HG02623 (cell line): ENCODE results near the gene JAML.

Experiments used
- ATAC-seq: cut with Tn5 transposase; IDR thresholded peaks from one replicate; pipeline ENCODE4 v1.9.1; 2021; ENCODE audit warnings: moderate library complexity; ENCODE audit not compliant: unreplicated experiment

Gene JAML

GRCh38 chr11:118217575-118217974 lies 7.2 kb downstream of the JAML start:
- no peak for ATAC-seq

- ATAC-seq: no peak
Observed at GRCh38 chr11:118216621-118217481, 8.0 kb downstream of the JAML start.

- ATAC-seq: no peak
Observed at GRCh38 chr11:118215765-118216164, 9.0 kb downstream of the JAML start.

DNA sequence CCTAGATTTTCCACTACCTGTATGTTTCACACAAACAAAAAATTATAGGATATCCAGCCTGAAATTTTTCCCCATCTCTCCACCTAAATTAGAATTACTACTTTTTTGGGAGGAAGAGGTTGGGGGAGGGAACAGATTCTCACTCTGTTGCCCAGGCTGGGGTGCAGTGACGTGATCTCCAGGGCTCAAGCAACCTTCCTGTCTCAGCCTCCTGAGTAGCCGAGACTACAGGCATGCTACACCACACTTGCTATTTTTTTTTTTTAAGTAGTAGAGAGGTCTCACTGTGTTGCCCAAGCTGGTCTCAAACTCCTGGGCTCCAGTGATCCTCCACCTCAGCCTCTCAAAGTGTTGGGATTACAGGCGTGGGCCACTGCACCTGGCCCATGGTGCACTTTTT lies 9.5 kb downstream of the JAML start:
- no peak for ATAC-seq

DNA sequence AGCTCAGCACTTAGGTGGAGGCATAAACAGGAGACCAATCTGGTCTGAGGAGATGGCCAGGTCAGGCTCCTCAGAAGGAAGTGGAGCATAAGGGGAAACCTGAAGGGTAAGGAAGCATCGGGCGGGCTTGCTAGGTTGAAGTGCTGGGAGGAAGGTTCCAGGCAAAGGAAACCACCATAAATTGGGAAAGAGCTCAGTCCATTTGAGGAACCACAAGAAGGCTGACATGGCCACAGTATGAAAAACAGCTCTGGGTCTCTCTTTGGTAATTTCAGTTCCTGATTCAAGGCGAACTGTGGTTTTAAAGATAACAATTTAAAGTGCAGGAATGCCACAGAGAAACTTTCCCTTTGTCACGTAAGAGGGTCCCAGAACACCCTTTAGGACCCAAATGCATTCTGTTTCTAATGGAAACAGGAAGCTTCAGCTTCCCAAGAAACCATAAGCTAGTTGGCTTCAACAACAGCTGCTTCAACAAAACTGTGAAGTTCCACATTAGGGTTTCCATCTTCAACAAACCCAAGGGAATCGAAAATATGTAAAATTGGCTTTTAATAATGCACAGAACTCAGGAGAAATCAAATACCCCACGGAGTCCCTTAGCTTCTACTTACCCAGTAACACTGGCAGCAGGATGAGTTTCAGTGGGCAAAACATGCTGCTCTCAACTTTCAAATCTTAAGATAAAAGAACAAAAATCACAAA lies 10.4 kb downstream of the JAML start:
- no peak for ATAC-seq

DNA sequence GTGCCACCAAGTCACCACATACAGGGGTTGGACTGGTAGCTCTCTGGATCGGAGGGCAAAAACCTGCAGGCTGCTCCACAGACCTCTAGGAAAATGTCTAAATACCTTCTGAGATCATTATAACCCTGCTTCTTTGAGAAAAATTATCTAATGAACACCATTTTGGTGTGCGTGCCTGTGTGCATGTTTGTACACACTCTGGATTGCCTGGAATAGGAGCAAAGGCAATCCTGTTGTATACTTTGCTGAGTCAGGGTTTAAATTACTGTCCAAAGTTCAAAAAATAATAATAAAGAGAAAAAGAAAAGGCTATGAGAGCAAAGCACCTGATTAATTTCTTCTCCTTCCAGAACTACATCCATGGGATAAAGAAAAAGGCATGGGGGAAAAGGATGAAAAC lies 11.0 kb downstream of the JAML start:
- no peak for ATAC-seq

DNA sequence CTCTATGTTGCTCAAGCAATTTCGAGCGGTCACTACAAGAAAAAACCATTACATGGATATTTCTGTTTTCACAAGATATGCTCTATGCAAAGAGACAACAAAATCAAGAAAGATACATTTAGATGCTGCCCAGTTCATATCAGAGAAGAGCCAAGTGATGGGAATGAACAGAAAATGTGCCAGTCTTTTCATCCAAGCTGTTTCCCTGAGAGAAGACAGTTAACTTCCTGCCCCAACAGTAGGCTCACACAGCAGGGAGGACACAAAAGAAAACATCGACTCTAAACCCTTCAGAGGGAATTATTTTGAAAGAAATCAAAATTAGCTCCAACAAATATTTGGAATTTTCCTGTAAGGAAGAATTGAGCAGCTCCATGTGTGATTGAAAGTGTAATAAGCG lies 11.6 kb downstream of the JAML start:
- ATAC-seq: no peak

DNA sequence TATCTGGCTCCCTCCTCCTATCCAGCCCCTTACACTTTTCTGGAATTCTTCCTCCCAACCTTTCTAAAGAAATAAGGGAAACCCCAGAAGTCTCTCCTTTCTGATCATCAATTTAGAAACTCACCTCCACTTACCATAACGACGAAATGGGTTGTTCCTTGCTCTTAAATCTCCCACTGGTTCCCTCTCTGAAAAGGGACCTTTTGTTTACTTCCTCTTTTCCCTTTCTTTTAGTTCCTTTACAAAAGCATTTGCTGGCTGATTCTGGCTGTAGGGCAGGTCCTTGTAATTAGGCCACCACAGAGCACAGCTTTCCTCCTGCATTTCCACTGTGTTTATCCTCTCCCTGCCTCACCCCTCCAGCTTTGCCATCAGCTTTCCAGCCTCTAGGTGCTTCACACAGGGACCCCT lies 12.0 kb downstream of the JAML start:
- ATAC-seq: no peak

- ATAC-seq: no peak
Observed at GRCh38 chr11:118212131-118212725, 12.6 kb downstream of the JAML start.

DNA sequence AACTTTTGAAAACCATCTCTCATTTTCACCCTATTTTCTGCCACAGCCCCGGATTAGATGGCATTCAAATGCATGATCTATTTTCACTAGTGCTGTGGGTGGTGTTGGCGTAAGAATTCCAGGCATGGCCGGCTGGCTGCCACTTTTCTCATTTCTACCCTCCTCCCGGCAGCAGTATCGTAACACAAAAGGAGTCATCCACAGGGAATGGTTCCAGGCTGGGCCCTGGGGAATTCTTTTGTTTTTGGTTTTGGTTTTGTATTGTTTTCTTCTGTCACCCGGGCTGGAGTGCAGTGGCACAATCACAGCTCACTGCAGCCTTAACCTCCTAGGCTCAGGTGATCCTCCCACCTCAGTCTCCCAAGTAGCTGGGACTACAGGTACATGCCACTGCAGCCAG lies 13.8 kb downstream of the JAML start:
- no peak for ATAC-seq

- no peak for ATAC-seq
Observed at GRCh38 chr11:118210323-118210722, 14.5 kb downstream of the JAML start.

DNA sequence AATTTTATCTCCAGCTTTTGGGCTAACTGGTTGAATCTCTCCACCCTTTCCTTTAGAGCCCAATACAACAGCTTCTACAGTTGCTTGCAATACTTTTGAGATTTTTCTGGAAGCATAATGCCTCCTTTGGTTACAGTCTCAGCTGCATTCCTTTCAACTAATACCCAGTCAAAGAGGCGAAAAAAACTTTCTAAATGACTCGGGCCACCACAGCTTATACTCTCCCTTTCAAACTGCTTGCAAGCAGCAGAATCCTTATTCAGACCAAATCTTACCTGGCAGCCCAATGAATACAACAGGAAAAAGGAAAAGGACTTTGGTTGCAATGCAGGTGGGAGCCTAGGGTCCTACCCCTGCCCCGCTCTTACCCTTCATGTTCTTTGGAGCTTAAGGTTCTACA lies 15.8 kb downstream of the JAML start:
- ATAC-seq: no peak

GRCh38 chr11:118207079-118207478 lies 17.7 kb downstream of the JAML start:
- ATAC-seq: no peak

GRCh38 chr11:118206391-118207031 lies 18.3 kb downstream of the JAML start:
- no peak for ATAC-seq

- ATAC-seq: no peak
Observed at GRCh38 chr11:118205606-118206378, 19.0 kb downstream of the JAML start.

- no peak for ATAC-seq
Observed at GRCh38 chr11:118202599-118203422, 22.0 kb downstream of the JAML start.

DNA sequence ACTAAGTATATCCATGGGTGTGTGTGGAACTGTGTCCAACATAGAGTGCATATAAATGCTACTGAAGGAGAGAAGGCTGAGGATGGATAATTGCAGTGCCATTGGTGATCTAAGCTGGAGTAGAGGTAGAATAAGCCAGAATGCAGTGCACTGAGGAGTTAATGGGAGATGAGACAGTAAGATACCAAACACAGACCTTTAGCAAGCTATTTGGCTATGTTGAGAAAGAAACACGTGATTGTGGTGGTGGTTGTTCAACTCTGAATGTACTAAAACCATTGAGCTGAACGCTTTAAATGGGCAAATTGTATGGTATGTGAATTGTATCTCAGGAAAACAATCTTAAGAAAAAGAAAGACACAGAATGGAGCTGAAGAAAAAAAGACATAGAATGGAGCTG lies 22.8 kb downstream of the JAML start:
- no peak for ATAC-seq

GRCh38 chr11:118200901-118201680 lies 23.7 kb downstream of the JAML start:
- no peak for ATAC-seq

- ATAC-seq: no peak
Observed at GRCh38 chr11:118200497-118200896, 24.3 kb downstream of the JAML start.
